ENCODE results near the gene MGMT. TPM values are rescaled to one million over a fixed set of nuclear protein-coding genes. Genes with fewer than 3 reads are reported as not detected.

Gene MGMT
- total and polyA plus RNA-seq, 2 donors (not counting 1 experiment from before 2014, with no cell fraction given), result 1.9 to 29.1 TPM

DNA sequence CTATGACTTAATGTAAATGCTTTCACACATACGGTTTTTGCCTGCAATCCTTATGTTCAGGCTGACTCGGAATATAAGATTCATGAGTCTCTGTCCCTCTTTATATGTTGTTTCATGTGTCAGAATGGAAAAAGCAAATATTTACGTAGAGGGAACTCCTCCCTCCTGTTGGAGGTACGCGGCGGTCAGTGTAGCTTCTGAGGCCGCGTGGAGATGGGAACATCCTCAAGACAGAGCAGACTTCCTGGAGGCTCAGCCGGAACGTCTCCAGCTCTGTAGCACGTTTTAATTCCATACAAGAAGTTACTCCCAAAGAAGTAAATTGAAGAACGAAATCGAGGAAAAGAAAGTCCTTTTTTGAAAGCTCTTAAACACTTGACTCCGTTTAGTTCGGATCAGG is 248.8 kb downstream of the MGMT start:
- Histone ChIP-seq H3K4me1 (ENCODE audit: control insufficient read depth, extremely low read depth, insufficient read depth, low read length) (no peaks in the 10 kb centered on the region), H3K27ac (ENCODE audit: insufficient read depth, low read length) (no peak overlapping the region), H2AFZ (ENCODE audit: low read length) (no peak overlapping the region), H3K9ac (ENCODE audit: insufficient read depth, low read length) (no peak overlapping the region), H3K4me3 (replicated peaks in 1 of 4; ENCODE audit: control extremely low read depth in 1 of 4, insufficient read depth in 1 of 4, low read depth in 3 of 4, low read length in 4 of 4) (no peak overlapping the region), H3K9me3 (ENCODE audit: control insufficient read depth, insufficient read depth, low read depth, low read length) (no peaks in the 10 kb centered on the region), H4K20me1 (ENCODE audit: control insufficient read depth, extremely low read depth, insufficient read depth, low read length) (no peaks in the 10 kb centered on the region), H3K79me2 (ENCODE audit: control insufficient read depth, insufficient read depth, low read length) (no peaks in the 10 kb centered on the region), H3K27me3 (ENCODE audit: control insufficient read depth, insufficient read depth, low read length) (no peaks in the 10 kb centered on the region), H3K36me3 (ENCODE audit: control insufficient read depth, insufficient read depth, low read length) (no peaks in the 10 kb centered on the region), H3K4me2 (ENCODE audit: extremely low read depth, insufficient read depth, low read length) (no peak overlapping the region)
- no peak for TF ChIP-seq EZH2 (IDR thresholded peaks at IDR 0.05; ENCODE audit: low read length, missing control alignments)
- TF ChIP-seq, protein P1, sequence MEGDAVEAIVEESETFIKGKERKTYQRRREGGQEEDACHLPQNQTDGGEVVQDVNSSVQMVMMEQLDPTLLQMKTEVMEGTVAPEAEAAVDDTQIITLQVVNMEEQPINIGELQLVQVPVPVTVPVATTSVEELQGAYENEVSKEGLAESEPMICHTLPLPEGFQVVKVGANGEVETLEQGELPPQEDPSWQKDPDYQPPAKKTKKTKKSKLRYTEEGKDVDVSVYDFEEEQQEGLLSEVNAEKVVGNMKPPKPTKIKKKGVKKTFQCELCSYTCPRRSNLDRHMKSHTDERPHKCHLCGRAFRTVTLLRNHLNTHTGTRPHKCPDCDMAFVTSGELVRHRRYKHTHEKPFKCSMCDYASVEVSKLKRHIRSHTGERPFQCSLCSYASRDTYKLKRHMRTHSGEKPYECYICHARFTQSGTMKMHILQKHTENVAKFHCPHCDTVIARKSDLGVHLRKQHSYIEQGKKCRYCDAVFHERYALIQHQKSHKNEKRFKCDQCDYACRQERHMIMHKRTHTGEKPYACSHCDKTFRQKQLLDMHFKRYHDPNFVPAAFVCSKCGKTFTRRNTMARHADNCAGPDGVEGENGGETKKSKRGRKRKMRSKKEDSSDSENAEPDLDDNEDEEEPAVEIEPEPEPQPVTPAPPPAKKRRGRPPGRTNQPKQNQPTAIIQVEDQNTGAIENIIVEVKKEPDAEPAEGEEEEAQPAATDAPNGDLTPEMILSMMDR (conservative IDR thresholded peaks at IDR 0.05 in 1 of 2, IDR thresholded peaks at IDR 0.05 in 1 of 2; ENCODE audit: low read depth in 1 of 2, low read length in 2 of 2), result no peak
- DNase-seq (ENCODE audit: low read depth in 2 of 2), result no peak

- no peak for TF ChIP-seq EZH2 (IDR thresholded peaks at IDR 0.05; ENCODE audit: low read length, missing control alignments)
- TF ChIP-seq, protein P1 (conservative IDR thresholded peaks at IDR 0.05 in 1 of 2, IDR thresholded peaks at IDR 0.05 in 1 of 2; ENCODE audit: low read depth in 1 of 2, low read length in 2 of 2), result no peak
- no peak overlapping the region for H3K27ac ChIP-seq (ENCODE audit: insufficient read depth, low read length)
- no peaks in the 10 kb centered on the region for H3K27me3 ChIP-seq (ENCODE audit: control insufficient read depth, insufficient read depth, low read length)
- no peaks in the 10 kb centered on the region for H3K36me3 ChIP-seq (ENCODE audit: control insufficient read depth, insufficient read depth, low read length)
- H2AFZ ChIP-seq (ENCODE audit: low read length), result no peak overlapping the region
- H3K9ac ChIP-seq (ENCODE audit: insufficient read depth, low read length), result no peak overlapping the region
- no peaks in the 10 kb centered on the region for H4K20me1 ChIP-seq (ENCODE audit: control insufficient read depth, extremely low read depth, insufficient read depth, low read length)
- H3K4me2 ChIP-seq (ENCODE audit: extremely low read depth, insufficient read depth, low read length), result no peak overlapping the region
- no peaks in the 10 kb centered on the region for H3K4me1 ChIP-seq (ENCODE audit: control insufficient read depth, extremely low read depth, insufficient read depth, low read length)
- no peaks in the 10 kb centered on the region for H3K79me2 ChIP-seq (ENCODE audit: control insufficient read depth, insufficient read depth, low read length)
- DNase-seq (ENCODE audit: low read depth in 2 of 2), result no peak
- H3K9me3 ChIP-seq (ENCODE audit: control insufficient read depth, insufficient read depth, low read depth, low read length), result no peaks in the 10 kb centered on the region
- no peak overlapping the region for H3K4me3 ChIP-seq (replicated peaks in 1 of 4; ENCODE audit: control extremely low read depth in 1 of 4, insufficient read depth in 1 of 4, low read depth in 3 of 4, low read length in 4 of 4)
These were observed 249.2 kb downstream of the MGMT start for GRCh38 chr10:129716211-129716681.

DNA sequence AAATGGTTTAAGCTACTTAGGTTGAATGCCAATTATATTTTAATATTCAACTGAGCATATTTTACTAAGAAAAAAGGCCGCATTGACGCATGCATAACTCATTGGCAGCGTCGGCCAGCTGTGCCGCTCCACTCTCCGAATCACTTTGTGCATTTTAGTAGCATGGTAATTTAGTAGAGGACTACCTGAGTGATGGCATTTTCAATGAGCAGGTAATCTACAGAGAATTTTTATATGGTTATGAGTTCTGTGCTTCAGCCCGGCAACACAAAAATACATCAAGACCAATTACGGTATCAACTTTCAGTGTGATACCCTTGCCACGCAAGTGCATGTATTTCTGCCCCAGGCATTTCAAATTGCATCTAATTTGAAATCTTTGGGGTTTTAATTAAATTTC is 249.8 kb downstream of the MGMT start:
- H3K4me3 ChIP-seq (replicated peaks in 1 of 4; ENCODE audit: control extremely low read depth in 1 of 4, insufficient read depth in 1 of 4, low read depth in 3 of 4, low read length in 4 of 4), result no peak overlapping the region
- H3K27ac ChIP-seq (ENCODE audit: insufficient read depth, low read length), result no peak overlapping the region
- no peak for DNase-seq (ENCODE audit: low read depth in 2 of 2)
- H3K27me3 ChIP-seq (ENCODE audit: control insufficient read depth, insufficient read depth, low read length), result no peaks in the 10 kb centered on the region
- H3K9me3 ChIP-seq (ENCODE audit: control insufficient read depth, insufficient read depth, low read depth, low read length), result no peaks in the 10 kb centered on the region
- no peaks in the 10 kb centered on the region for H4K20me1 ChIP-seq (ENCODE audit: control insufficient read depth, extremely low read depth, insufficient read depth, low read length)
- H3K4me1 ChIP-seq (ENCODE audit: control insufficient read depth, extremely low read depth, insufficient read depth, low read length), result no peaks in the 10 kb centered on the region
- H2AFZ ChIP-seq (ENCODE audit: low read length), result no peak overlapping the region
- no peak overlapping the region for H3K4me2 ChIP-seq (ENCODE audit: extremely low read depth, insufficient read depth, low read length)
- TF ChIP-seq, protein P1 (conservative IDR thresholded peaks at IDR 0.05 in 1 of 2, IDR thresholded peaks at IDR 0.05 in 1 of 2; ENCODE audit: low read depth in 1 of 2, low read length in 2 of 2), result no peak
- no peak for TF ChIP-seq EZH2 (IDR thresholded peaks at IDR 0.05; ENCODE audit: low read length, missing control alignments)
- H3K79me2 ChIP-seq (ENCODE audit: control insufficient read depth, insufficient read depth, low read length), result no peaks in the 10 kb centered on the region
- no peak overlapping the region for H3K9ac ChIP-seq (ENCODE audit: insufficient read depth, low read length)
- no peaks in the 10 kb centered on the region for H3K36me3 ChIP-seq (ENCODE audit: control insufficient read depth, insufficient read depth, low read length)

Data from fibroblast of lung (primary cell).